NCI-H2107 (cell line): ENCODE measurements around the gene HDGF.

ENCODE experiments used
- DNase-seq: peaks from one replicate; lab custom pipeline; 2025; lab: John Stamatoyannopoulos, UW

Gene HDGF

GRCh38 chr1:156725683-156726280 is 25.7 kb downstream of the HDGF start:
- DNase-seq = peak; percentile 78

DNA sequence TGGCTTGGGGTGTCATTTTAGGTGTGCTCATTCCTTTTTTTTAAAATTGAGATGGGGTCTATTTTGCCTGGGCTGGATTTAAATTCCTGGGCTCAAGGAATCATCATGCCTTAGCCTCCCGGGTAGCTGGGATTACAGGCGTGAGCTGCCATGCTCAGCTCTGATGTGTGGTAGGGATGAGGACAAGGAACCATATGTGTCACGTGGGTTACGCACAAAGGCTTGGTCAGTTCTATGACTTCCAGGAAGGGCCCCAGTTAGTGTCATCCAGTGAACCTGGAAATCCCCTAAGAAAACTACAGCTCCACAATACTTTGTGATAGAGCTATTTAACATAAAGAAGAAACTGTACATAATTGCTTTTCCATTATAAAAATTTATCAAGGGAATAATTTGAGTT is 29.9 kb downstream of the HDGF start:
- DNase-seq = no peak

DNA sequence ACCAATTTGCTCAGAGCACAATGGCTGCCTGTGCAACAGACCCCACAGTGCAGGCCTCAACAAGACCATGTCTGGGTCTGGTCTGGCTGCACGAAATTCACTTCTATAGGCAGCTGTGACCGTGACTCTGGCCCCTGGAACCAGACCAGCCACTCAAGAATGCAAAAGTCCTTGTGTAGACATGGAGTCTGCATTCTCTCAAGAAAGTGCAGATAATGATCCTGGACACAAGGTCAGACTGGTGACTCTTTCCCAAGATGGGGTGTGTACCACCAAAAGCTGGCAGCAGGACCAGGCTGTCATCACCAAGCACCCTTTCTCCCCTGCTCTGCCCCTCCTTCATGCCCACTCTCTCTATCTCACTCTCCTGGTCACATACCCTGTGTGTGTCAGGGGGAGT is 30.3 kb downstream of the HDGF start:
- DNase-seq = no peak

GRCh38 chr1:156717351-156717750 is 34.1 kb downstream of the HDGF start:
- DNase-seq = no peak

- no peak for DNase-seq
Measured at GRCh38 chr1:156714830-156715229, 36.6 kb downstream of the HDGF start.

GRCh38 chr1:156712626-156713025 is 38.8 kb downstream of the HDGF start:
- DNase-seq = no peak

DNA sequence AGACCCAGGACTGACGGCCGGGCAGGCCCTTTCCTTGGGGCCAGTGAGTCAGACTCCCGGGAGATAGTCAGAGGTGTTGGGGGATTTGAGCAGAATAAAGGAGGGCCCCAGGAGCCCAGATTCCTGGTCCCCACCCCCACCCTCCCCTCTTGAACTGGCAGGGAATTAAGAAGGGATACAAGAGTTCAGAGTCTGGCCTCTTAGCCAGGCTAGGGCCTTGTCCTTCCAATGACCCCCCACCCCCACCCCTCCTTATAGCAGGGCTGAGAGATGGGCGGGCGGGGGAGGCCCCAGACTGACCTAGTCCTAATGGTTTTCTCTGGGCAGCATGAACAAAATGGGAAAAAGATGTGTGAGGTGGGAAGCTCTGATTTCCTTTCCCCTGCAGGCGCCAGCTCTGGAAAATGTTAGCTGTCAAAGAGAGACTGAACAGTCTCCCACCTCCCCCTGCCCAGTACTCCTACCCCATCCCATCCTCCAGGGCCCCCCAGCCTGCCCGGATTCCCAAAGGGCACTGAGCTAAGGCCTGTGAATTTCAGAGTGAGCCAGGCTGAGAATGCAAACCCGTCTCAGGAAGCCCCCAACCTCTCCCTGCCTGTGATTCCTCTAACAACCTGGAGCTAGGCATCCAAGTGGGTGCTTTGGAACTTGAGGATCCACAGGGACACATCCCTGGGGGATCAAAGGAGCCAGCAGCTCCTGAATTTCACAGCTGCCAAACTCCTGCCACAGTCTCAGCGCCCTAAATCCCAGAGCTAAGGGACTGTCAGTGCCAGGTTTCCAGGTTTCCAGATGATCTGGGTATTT is 40.3 kb downstream of the HDGF start:
- no peak for DNase-seq

- DNase-seq = peak; percentile 53
Measured at GRCh38 chr1:156709757-156710489, 41.6 kb downstream of the HDGF start.

GRCh38 chr1:156709031-156709430 is 42.4 kb downstream of the HDGF start:
- DNase-seq = no peak

DNA sequence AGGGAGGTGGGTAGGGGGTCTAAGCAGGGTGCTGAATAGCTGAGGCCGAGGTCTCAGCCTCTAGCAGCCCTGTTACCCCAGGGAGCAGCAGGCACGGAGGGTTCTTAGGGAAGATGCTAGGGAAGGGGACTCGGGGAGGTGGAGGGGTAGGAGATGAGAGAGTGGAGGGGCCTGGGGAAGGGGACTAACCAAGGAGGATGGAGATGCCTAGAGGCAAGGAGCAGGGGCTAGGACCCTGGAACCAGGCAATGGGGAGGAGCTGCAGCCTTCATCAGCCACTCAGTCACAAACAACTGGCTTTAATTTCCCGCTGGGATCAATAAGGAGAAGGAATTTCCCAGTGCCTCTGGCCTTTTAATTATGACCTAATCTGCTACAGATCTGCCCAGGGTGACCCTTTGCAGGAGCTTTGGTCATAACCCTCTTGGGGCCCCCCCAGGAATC is 43.2 kb downstream of the HDGF start:
- DNase-seq = no peak

- no peak for DNase-seq
Measured at GRCh38 chr1:156707417-156708217, 43.9 kb downstream of the HDGF start.

GRCh38 chr1:156706657-156707416 is 44.6 kb downstream of the HDGF start:
- no peak for DNase-seq

- DNase-seq = peak; percentile 74
Measured at GRCh38 chr1:156705918-156706656, 45.4 kb downstream of the HDGF start.

GRCh38 chr1:156705321-156705917 is 46.1 kb downstream of the HDGF start, which contains the start of gene CRABP2:
Gene CRABP2 (minus strand): TSS chr1:156705583. CDS start chr1:156705446, 137 bp downstream.
- no peak for DNase-seq

- DNase-seq = no peak
Measured at GRCh38 chr1:156704930-156705320, 46.5 kb downstream of the HDGF start.

DNA sequence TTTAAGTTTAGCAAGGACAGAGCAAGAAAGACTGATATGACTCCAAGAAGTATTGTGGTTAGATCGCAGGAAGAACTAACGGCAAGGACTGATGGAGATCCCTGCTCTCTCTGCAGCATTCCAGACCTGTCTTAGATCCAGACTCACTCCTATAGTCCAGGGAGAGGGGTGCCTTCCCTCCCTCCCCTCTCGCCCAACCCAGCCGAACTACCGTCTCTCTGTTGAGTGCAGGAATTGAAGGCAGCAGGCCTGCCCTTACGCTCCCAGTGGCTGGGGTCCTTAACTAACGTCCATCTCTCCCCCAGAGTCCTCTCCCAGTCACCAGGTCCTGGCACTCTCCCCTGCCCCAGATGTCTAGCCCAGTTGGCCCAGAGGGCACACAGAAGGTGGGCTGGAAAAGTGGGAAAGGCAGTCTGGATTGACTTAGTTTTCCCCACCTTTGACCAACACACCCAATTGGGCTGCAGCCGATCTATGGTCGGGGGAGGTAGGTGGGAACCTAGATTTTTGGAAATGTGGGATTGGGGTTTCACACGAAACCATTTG is 47.2 kb downstream of the HDGF start:
- no peak for DNase-seq

DNA sequence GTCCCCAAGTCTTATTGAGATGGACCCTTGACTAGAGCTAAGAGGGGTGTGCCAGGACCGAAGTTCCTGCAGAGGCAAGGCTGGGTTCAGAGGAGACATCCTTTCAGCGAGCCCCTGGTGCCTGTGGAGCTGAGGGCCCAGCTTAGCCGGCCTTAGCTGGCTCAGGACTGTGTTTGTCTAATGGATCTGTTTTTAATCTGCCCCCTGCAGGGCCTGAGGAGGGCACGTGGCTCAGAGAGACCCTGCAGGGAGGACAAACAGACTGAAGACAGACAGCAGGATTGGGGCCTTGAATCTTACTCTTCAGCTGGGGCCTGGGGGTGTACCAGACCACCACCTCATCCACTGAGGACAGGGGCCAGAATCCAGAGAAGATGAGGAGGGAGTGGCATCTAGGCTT is 47.7 kb downstream of the HDGF start:
- DNase-seq = no peak

DNA sequence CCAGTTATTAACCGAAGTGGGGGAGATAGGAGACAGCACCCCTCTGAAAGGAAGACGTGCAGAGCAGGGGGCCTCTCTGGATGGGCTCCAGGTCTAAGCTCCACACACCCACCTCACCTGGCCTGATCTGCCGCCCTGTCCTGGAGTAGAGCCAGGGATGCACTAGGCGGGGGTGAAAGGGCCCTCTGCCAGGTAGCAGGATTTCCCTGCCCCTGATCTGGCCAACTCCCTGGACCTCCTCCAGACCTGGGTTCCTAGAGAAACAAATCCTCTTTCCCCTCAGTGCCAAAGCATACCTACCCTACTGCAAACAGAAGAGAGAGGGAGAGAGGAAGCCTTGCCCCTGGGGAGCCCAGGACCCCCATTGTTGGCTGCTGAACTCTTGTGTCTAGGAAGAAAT is 48.1 kb downstream of the HDGF start:
- DNase-seq = no peak

GRCh38 chr1:156700736-156701531 is 50.5 kb downstream of the HDGF start:
- no peak for DNase-seq
